HG02610 (cell line): ENCODE measurements around the gene CCNG1.

Experiments used
- ATAC-seq: cut with Tn5 transposase; IDR thresholded peaks from one replicate; pipeline ENCODE4 v1.9.1; 2021; ENCODE audit warnings: mild to moderate bottlenecking, moderate library complexity; ENCODE audit not compliant: unreplicated experiment

The CCNG1 gene

DNA sequence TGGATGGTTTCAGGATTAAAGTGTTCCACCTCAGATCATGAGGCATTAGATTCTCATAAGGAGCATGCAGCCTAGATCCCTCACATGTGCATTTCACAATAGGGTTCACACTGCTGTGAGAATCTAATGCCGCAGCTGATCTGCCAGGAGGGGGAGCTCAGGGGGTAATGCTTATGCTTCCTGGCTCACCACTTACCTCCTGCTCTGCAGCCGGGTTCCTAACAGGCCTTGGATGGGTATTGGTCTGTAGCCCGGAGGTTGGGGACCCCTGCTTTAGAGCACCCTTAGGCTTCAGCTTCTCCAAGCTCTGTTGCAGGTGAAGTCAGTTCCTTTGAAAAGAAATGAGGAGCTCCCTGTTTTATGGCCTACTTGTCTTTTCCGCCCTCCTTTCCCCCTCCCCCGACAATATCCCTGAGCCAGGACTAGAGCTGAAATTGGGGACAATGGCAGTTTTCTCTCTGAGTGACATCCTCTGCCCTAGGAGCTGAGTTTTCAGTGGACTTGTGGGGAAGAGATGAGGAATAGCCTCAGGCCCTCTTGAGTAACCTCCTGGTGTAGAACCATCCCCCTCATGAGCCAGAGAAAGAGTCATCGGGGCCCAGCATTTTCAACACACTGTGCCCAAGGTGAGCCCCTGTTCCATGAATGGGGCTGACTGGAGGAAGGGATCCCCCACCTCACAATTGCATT is 51.8 kb downstream of the CCNG1 start:
- no peak for ATAC-seq

- ATAC-seq, result no peak
These were observed 52.3 kb downstream of the CCNG1 start for GRCh38 chr5:163489745-163490075.
